ENCODE results near the gene RGS21.

DNA sequence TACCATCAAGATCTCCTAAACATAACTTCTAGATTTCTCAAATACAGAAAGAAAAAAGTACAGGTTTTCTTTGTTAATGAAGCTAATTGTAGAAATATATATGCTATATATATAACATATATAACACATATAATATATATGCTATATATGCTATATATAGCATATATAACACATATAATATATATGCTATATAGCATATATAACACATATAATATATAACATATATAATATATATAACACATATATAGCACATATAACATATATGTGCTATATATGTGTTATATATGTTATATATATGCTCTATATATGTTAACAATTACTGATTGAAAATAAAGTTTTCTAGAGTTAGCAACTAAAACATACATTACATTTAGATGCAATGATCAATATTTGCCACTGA is 34.8 kb downstream of the RGS21 start:
- TF ChIP-seq, protein P1, sequence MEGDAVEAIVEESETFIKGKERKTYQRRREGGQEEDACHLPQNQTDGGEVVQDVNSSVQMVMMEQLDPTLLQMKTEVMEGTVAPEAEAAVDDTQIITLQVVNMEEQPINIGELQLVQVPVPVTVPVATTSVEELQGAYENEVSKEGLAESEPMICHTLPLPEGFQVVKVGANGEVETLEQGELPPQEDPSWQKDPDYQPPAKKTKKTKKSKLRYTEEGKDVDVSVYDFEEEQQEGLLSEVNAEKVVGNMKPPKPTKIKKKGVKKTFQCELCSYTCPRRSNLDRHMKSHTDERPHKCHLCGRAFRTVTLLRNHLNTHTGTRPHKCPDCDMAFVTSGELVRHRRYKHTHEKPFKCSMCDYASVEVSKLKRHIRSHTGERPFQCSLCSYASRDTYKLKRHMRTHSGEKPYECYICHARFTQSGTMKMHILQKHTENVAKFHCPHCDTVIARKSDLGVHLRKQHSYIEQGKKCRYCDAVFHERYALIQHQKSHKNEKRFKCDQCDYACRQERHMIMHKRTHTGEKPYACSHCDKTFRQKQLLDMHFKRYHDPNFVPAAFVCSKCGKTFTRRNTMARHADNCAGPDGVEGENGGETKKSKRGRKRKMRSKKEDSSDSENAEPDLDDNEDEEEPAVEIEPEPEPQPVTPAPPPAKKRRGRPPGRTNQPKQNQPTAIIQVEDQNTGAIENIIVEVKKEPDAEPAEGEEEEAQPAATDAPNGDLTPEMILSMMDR (IDR thresholded peaks at IDR 0.05), result no peak
- TF ChIP-seq POLR2A (IDR thresholded peaks at IDR 0.05; ENCODE audit: low read depth), result no peak
